Measurements from ENCODE around the gene GRIK3.

- TF ChIP-seq CTCF (conservative IDR thresholded peaks at IDR 0.05) = no peak
- TF ChIP-seq ZFX (IDR thresholded peaks at IDR 0.05) = no peak
Measured at GRCh38 chr1:36919491-36920145, 114.7 kb downstream of the GRIK3 start.
